OCI-LY7 (cell line): ENCODE measurements around the gene ZNRF3.

Source experiments
- CTCF ChIP-seq: fragments of 200-600 bp; sonication (generic); conservative IDR thresholded peaks from 2 replicates; pipeline ENCODE4 v1.5.1; 2014; ENCODE audit warnings: mild to moderate bottlenecking, antibody characterized with exemption, low read length, moderate library complexity, mixed read lengths
- EZH2phosphoT487 ChIP-seq: fragments of 200-600 bp; sonication (generic); IDR thresholded peaks from 2 replicates; pipeline ENCODE4 v1.6.1; 2018; ENCODE audit warnings: low read depth, borderline replicate concordance, mild to moderate bottlenecking, mixed run types, antibody characterized with exemption, low read length, moderate library complexity, mixed read lengths

GRCh38 chr22:28892175-28892731 lies 8.9 kb downstream of the ZNRF3 start:
- TF ChIP-seq CTCF (no peak), EZH2phosphoT487 (no peak)
